ENCODE results near the gene KIF5C. TPM values are rescaled to one million over a fixed set of nuclear protein-coding genes. Genes with fewer than 3 reads are reported as not detected.
A peak's percentile ranks its signal among the peaks of the same experiment; 100 is the strongest.

The KIF5C gene
- total RNA-seq, 1 donor from 2014 or later, result 13.3 TPM

GRCh38 chr2:149018981-149019380, 144.0 kb downstream of the KIF5C start:
- Histone ChIP-seq H3K36me3 (no peaks in the 10 kb centered on the region), H3K27me3 (no peaks in the 10 kb centered on the region)
- intact Hi-C loops (cut with DNase I), result loop anchor here (5.0 kb wide), 1 partner anchor 543 kb away; no protein-coding TSS in a partner anchor

GRCh38 chr2:149019768-149020167, 144.7 kb downstream of the KIF5C start:
- TF ChIP-seq POLR2AphosphoS5 (IDR thresholded peaks at IDR 0.05; ENCODE audit: insufficient read depth in 1 of 2, low read depth in 1 of 2) (no peak), POLR2A (IDR thresholded peaks at IDR 0.05) (no peak), CTCF (IDR thresholded peaks at IDR 0.05) (no peak)
- H3K27ac ChIP-seq, result no peak overlapping the region
- no peak overlapping the region for H3K4me3 ChIP-seq
- H3K4me1 ChIP-seq, result no peaks in the 10 kb centered on the region
- no peaks in the 10 kb centered on the region for H3K36me3 ChIP-seq
- H3K27me3 ChIP-seq, result no peaks in the 10 kb centered on the region
- DNase-seq (ENCODE audit: extremely low spot score in 2 of 2), result peak; percentile 16 to 32
- intact Hi-C loops (cut with DNase I), result loop anchor here (5.0 kb wide), 1 partner anchor 543 kb away; no protein-coding TSS in a partner anchor
- no peaks in the 10 kb centered on the region for H3K9me3 ChIP-seq

More at GRCh38 chr2:149018981-149019380, 144.0 kb downstream of the KIF5C start:
- Histone ChIP-seq H3K4me1 (no peaks in the 10 kb centered on the region), H3K27ac (no peak overlapping the region), H3K9me3 (no peaks in the 10 kb centered on the region), H3K4me3 (no peak overlapping the region)
- no peak for TF ChIP-seq POLR2AphosphoS5 (IDR thresholded peaks at IDR 0.05; ENCODE audit: insufficient read depth in 1 of 2, low read depth in 1 of 2)
- no peak for DNase-seq (ENCODE audit: extremely low spot score in 2 of 2)

- TF ChIP-seq CTCF (IDR thresholded peaks at IDR 0.05), result no peak
- TF ChIP-seq POLR2AphosphoS5 (IDR thresholded peaks at IDR 0.05; ENCODE audit: insufficient read depth in 1 of 2, low read depth in 1 of 2), result no peak
- TF ChIP-seq POLR2A (IDR thresholded peaks at IDR 0.05), result no peak
- Histone ChIP-seq H3K36me3 (no peaks in the 10 kb centered on the region), H3K4me1 (no peaks in the 10 kb centered on the region), H3K27me3 (no peaks in the 10 kb centered on the region), H3K27ac (no peak overlapping the region), H3K9me3 (no peaks in the 10 kb centered on the region), H3K4me3 (no peak overlapping the region)
- intact Hi-C loops (cut with DNase I), result no loop called here
- peak in 1 of 2 donors; percentile 70 for DNase-seq (ENCODE audit: extremely low spot score in 2 of 2)
These were observed 145.4 kb downstream of the KIF5C start for GRCh38 chr2:149020432-149020851.

- intact Hi-C loops (cut with DNase I), result no loop called here
These were observed 146.3 kb downstream of the KIF5C start for GRCh38 chr2:149021271-149021719.

GRCh38 chr2:149021761-149022160, 146.7 kb downstream of the KIF5C start:
- DNase-seq (ENCODE audit: extremely low spot score in 2 of 2), result no peak
- H3K27ac ChIP-seq, result no peak overlapping the region
- TF ChIP-seq CTCF (IDR thresholded peaks at IDR 0.05) (no peak), POLR2AphosphoS5 (IDR thresholded peaks at IDR 0.05; ENCODE audit: insufficient read depth in 1 of 2, low read depth in 1 of 2) (no peak), POLR2A (IDR thresholded peaks at IDR 0.05) (no peak)
- intact Hi-C loops (cut with DNase I), result no loop called here
- H3K4me3 ChIP-seq, result no peak overlapping the region
- no peaks in the 10 kb centered on the region for H3K36me3 ChIP-seq
- H3K27me3 ChIP-seq, result no peaks in the 10 kb centered on the region
- H3K9me3 ChIP-seq, result no peaks in the 10 kb centered on the region
- H3K4me1 ChIP-seq, result no peaks in the 10 kb centered on the region

More at GRCh38 chr2:149021271-149021719, 146.3 kb downstream of the KIF5C start:
- no peak overlapping the region for H3K4me3 ChIP-seq
- H3K9me3 ChIP-seq, result no peaks in the 10 kb centered on the region
- H3K4me1 ChIP-seq, result no peaks in the 10 kb centered on the region
- H3K27ac ChIP-seq, result no peak overlapping the region
- no peaks in the 10 kb centered on the region for H3K27me3 ChIP-seq
- no peak for DNase-seq (ENCODE audit: extremely low spot score in 2 of 2)
- TF ChIP-seq POLR2A (IDR thresholded peaks at IDR 0.05), result no peak
- no peak for TF ChIP-seq CTCF (IDR thresholded peaks at IDR 0.05)
- no peaks in the 10 kb centered on the region for H3K36me3 ChIP-seq
